SIG-M5 (cell line): ENCODE measurements around the gene ASB18.

Source experiments
- DNase-seq: peaks from one replicate; lab custom pipeline; 2025; lab: John Stamatoyannopoulos, UW

ASB18 gene

GRCh38 chr2:236163471-236164200, 100.6 kb downstream of the ASB18 start:
- no peak for DNase-seq

- no peak for DNase-seq
These were observed 101.2 kb downstream of the ASB18 start for GRCh38 chr2:236162882-236163470.

GRCh38 chr2:236162031-236162845, 102.0 kb downstream of the ASB18 start:
- DNase-seq = no peak

GRCh38 chr2:236161531-236161930, 102.7 kb downstream of the ASB18 start:
- DNase-seq = no peak

- DNase-seq = no peak
These were observed 103.1 kb downstream of the ASB18 start for GRCh38 chr2:236161082-236161462.

GRCh38 chr2:236160366-236161081, 103.7 kb downstream of the ASB18 start:
- DNase-seq = no peak

GRCh38 chr2:236159778-236160170, 104.4 kb downstream of the ASB18 start:
- no peak for DNase-seq

- no peak for DNase-seq
These were observed 105.0 kb downstream of the ASB18 start for GRCh38 chr2:236158969-236159777.

GRCh38 chr2:236157815-236158498, 106.2 kb downstream of the ASB18 start:
- DNase-seq = no peak

- DNase-seq = no peak
These were observed 106.8 kb downstream of the ASB18 start for GRCh38 chr2:236157366-236157765.

- no peak for DNase-seq
These were observed 107.4 kb downstream of the ASB18 start for GRCh38 chr2:236156860-236157194.

GRCh38 chr2:236156095-236156859, 107.9 kb downstream of the ASB18 start:
- no peak for DNase-seq

GRCh38 chr2:236155406-236155805, 108.8 kb downstream of the ASB18 start:
- DNase-seq = no peak

GRCh38 chr2:236146436-236146835, 117.8 kb downstream of the ASB18 start:
- no peak for DNase-seq

- no peak for DNase-seq
These were observed 120.4 kb downstream of the ASB18 start for GRCh38 chr2:236143811-236144210.
